AG04450 (cell line): ENCODE measurements around the gene KIF4B. TPM values are rescaled to one million over a fixed set of nuclear protein-coding genes. Genes with fewer than 3 reads are reported as not detected.
"Not testable (repeated sequence)": the region's sequence is repeated elsewhere in the genome, so short reads cannot be mapped to it uniquely, and the experiment has no call there.

ENCODE experiments used
- CTCF ChIA-PET: fragments of 300-600, 350-600 bp; formaldehyde crosslinking; extraction: SDS; loops from one replicate; lab custom pipeline; 2022; ENCODE audit warnings: antibody characterized with exemption, inconsistent platforms; lab: Charles Lee
- POLR2A ChIA-PET: fragments of 350-600 bp; formaldehyde crosslinking; extraction: SDS; loops from one replicate; lab custom pipeline; 2021; ENCODE audit warnings: antibody characterized with exemption, inconsistent platforms; lab: Yijun Ruan, JAX
- DNase-seq: peaks from one replicate; pipeline ENCODE4 v3.0.0-alpha.2; 2011; ENCODE audit warnings: low read depth, low spot score
- H3K27ac ChIP-seq: one replicate; pipeline ENCODE4 v1.5.1; 2012; ENCODE audit warnings: low read depth, low read length, control low read depth
- H3K27me3 ChIP-seq: one replicate; pipeline ENCODE4 v1.6.0; 2012; ENCODE audit warnings: low read length; ENCODE audit not compliant: control insufficient read depth, insufficient read depth
- H3K4me3 ChIP-seq: 2 replicates; pipeline ENCODE4 v1.5.1; 2011; ENCODE audit warnings: mild to moderate bottlenecking, low read depth, low read length, control low read depth
- H3K9me3 ChIP-seq: 2 replicates; pipeline ENCODE4 v1.5.1; 2012; ENCODE audit warnings: low read length; ENCODE audit not compliant: control insufficient read depth, insufficient read depth
- polyA plus RNA-seq: library from polyadenylated mRNA; depleted of rRNA; stranded (reverse); fragments of >200 nt; gene quantifications from 2 replicates; pipeline ENCODE4 v1.2.3, GENCODE V29; 2011
- TF ChIP-seq, protein P1 (sequence below): IDR thresholded peaks from 2 replicates; pipeline ENCODE4 v1.5.1; 2011; ENCODE audit warnings: low read depth, low read length, control low read depth, inconsistent platforms

Gene KIF4B
- polyA plus RNA-seq, 1 experiment, result 0.02 TPM

DNA sequence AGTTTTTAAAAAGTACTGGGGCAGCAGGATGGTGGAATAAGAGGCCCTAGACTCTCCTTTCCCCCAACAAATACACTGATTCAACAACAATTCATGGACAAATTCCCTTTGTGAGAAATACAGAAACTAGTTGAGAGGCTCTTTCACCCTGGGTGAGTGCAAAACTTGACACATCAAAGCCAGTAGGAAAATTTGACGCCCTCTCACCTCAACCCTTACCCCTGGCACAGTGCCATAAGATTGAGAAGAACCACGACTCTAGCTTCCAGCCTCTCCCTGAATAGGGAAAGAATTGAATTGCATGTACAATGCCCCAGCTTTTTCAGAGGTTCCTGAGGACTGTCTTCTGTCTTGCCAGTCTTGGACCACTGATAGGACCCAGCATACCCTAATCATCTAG is 12.3 kb downstream of the KIF4B start:
- no peak overlapping the region for H3K27ac ChIP-seq
- DNase-seq, result no peak
- POLR2A ChIA-PET, result no interaction called here
- H3K4me3 ChIP-seq, result no peak overlapping the region
- H3K9me3 ChIP-seq, result no peaks in the 10 kb centered on the region
- TF ChIP-seq, protein P1, sequence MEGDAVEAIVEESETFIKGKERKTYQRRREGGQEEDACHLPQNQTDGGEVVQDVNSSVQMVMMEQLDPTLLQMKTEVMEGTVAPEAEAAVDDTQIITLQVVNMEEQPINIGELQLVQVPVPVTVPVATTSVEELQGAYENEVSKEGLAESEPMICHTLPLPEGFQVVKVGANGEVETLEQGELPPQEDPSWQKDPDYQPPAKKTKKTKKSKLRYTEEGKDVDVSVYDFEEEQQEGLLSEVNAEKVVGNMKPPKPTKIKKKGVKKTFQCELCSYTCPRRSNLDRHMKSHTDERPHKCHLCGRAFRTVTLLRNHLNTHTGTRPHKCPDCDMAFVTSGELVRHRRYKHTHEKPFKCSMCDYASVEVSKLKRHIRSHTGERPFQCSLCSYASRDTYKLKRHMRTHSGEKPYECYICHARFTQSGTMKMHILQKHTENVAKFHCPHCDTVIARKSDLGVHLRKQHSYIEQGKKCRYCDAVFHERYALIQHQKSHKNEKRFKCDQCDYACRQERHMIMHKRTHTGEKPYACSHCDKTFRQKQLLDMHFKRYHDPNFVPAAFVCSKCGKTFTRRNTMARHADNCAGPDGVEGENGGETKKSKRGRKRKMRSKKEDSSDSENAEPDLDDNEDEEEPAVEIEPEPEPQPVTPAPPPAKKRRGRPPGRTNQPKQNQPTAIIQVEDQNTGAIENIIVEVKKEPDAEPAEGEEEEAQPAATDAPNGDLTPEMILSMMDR, result no peak
- CTCF ChIA-PET, result interaction anchor here (2.6 kb wide), 1 partner anchor 53 kb away, joined by 9 read pairs; no protein-coding TSS in a partner anchor
- no peaks in the 10 kb centered on the region for H3K27me3 ChIP-seq

DNA sequence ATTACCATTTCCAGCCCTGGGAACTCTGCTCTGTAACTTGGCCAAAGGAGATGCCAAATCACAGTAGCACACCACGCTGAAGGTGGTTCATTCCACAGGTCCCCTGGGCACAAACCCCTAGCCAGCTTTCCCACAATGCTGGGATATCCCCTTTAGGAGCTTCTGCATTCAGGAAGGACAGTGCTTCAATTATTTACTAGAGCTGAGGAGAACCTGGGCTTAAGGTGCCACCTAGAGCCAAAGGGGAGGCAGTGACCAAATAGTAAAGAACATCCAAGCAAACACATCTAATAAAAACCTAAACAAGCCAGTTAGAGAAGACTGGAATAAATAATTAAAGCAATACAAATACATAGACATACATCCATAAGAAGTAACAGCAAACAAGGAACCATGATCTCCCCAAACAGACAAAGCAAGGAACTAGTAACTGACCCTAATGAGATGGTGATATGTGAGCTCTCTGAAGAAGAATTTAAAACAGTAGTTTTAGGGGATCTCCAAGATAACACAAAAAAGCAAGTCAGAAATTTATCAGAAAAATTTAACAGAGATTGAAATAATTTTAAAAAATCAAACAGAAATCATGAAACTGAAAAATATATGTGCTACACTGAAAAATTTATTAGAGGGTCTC is 14.6 kb downstream of the KIF4B start:
- POLR2A ChIA-PET, result no interaction called here
- CTCF ChIA-PET, result interaction anchor here (0.6 to 2.6 kb wide), 6 partner anchors 56 to 1538 kb away, joined by 3 to 9 read pairs (median 5); no protein-coding TSS in a partner anchor
- Histone ChIP-seq H3K27me3 (no peaks in the 10 kb centered on the region), H3K4me3 (no peak overlapping the region), H3K9me3 (no peaks in the 10 kb centered on the region), H3K27ac (no peak overlapping the region)
- DNase-seq, result no peak
- TF ChIP-seq, protein P1, result peak; percentile 26

DNA sequence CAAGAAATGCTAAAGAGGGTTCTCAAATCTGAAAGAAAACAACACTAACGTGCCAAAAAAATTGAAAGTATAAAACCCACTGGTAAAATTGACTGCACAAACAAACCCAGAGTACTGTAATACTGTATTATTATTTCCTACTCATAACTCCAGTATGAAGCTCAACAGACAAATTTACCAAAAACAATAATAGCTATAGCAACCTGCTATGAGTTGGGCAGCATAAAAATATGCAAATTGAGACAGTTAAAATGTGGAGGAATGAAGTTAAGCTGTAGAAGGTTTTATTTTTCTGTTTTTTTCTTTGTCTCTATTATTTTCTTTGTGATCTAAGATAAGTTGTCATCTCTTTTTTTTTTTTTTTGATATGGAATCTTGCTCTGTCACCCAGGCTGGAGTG is 15.7 kb downstream of the KIF4B start:
- CTCF ChIA-PET, result interaction anchor here (1.0 to 1.9 kb wide), 4 partner anchors 57 to 111 kb away, joined by 3 to 8 read pairs (median 5); no protein-coding TSS in a partner anchor
- Histone ChIP-seq H3K4me3 (no peak overlapping the region), H3K9me3 (no peaks in the 10 kb centered on the region), H3K27ac (no peak overlapping the region), H3K27me3 (no peaks in the 10 kb centered on the region)
- POLR2A ChIA-PET, result no interaction called here
- DNase-seq, result no peak
- TF ChIP-seq, protein P1, result no peak

DNA sequence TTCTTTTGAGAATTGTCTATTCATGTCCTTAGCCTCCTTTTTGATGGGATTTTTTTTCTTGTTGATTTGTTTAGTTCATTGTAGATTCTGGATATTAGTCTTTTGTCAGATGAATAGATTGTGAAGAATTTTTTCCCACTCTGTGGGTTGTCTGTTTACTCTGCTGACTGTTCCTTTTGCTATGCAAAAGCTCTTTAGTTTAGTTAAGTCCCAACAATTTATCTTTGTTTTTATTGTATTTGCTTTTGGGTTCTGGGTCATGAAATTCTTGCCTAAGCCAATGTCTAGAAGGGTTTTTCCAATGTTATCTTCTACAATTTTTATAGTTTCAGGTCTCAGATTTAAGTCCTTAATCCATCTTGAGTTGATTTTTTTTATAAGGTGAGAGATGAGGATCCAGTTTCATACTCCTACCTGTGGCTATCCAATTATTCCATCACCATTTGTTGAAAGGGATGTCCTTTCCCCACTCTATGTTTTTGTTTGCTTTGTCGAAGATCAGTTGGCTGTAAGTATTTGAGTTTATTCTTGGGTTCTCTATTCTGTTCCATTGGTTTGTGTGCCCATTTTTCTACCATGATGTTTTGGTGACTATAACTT is 20.7 kb downstream of the KIF4B start:
- POLR2A ChIA-PET, DNase-seq, H3K4me3 ChIP-seq, CTCF ChIA-PET, H3K27me3 ChIP-seq, H3K27ac ChIP-seq, H3K9me3 ChIP-seq: not testable (repeated sequence)

DNA sequence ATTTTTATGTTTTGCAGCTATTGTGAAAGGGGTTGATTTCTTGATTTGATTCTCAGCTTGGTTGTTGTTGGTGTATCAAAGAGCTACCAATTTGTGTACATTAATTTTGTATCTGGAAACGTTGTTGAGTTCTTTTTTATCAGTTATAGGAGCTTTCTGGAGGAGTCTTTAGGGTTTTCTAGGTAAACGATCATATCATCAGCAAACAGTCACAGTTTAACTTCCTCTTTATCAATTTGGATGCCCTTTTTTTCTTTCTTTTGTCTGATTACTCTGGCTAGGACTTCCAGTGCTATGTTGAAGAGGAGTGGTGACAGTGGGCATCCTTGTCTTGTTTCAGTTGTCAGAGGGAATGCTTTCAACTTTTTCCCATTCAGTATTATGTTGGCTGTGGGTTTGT is 21.5 kb downstream of the KIF4B start:
- DNase-seq, result not testable (repeated sequence)

DNA sequence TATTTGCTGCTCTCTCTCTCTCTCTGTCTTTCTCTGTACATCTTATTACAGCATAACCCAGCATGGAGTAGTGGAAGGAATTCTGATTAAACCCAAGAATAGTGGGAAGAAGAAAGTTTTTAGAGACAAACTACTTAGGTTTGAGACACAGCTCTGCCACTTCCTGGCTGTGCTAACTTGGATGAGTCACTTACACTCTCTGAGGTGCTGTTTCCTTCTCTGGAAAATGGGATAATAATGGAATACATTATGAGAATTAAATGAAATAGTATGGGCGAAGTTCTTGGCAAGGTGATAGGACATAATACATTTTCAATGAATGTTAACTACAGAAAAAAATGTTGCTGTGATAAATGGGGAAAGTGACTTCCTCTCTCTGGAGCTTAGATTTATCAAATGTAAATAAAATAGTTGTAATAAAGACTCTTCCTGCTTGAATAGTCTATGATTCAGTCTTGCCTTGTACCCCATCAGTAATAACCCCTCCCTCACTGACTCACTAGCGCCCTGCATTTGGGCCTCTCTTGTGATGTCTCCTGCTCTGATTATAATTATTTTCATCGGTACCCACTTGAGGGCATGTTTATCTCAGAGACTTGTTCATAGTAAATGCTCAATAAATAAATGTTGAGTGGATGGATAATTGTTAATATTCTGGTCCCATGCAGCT is 27.6 kb downstream of the KIF4B start:
- Histone ChIP-seq H3K9me3 (no peaks in the 10 kb centered on the region), H3K27me3 (no peaks in the 10 kb centered on the region), H3K27ac (no peak overlapping the region), H3K4me3 (no peak overlapping the region)
- TF ChIP-seq, protein P1, result no peak
- ChIA-PET CTCF (no interaction called here), POLR2A (no interaction called here)
- DNase-seq, result no peak

More for the DNA sequence above, 21.5 kb downstream of the KIF4B start:
- H3K9me3 ChIP-seq, H3K4me3 ChIP-seq, H3K27ac ChIP-seq, H3K27me3 ChIP-seq, CTCF ChIA-PET, POLR2A ChIA-PET: not testable (repeated sequence)
